Hepatocyte (in vitro differentiated cells): ENCODE measurements around the gene CRIP3. TPM values are rescaled to one million over a fixed set of nuclear protein-coding genes. Genes with fewer than 3 reads are reported as not detected.

Source experiments
- DNase-seq: peaks from one replicate; pipeline ENCODE4 v3.0.0-alpha.2; 2016; ENCODE audit warnings: low spot score
- H2AFZ ChIP-seq: fragments of 200-600 bp; sonication (generic); 2 replicates; pipeline ENCODE4 v1.6.0; 2016; ENCODE audit warnings: antibody characterized with exemption, mild to moderate bottlenecking
- H3K27ac ChIP-seq: fragments of 200-600 bp; sonication (generic); 2 replicates; pipeline ENCODE4 v1.5.1; 2016; ENCODE audit warnings: mild to moderate bottlenecking
- H3K27me3 ChIP-seq: fragments of 200-600 bp; sonication (generic); 2 replicates; pipeline ENCODE4 v1.6.1; 2016
- H3K36me3 ChIP-seq: fragments of 200-600 bp; sonication (generic); replicated peaks from 2 replicates; pipeline ENCODE4 v1.5.1; 2016; ENCODE audit warnings: low read depth; ENCODE audit not compliant: insufficient read depth
- H3K4me1 ChIP-seq: fragments of 200-600 bp; sonication (generic); 2 replicates; pipeline ENCODE4 v1.5.1; 2016; ENCODE audit warnings: mild to moderate bottlenecking, moderate library complexity; ENCODE audit not compliant: insufficient read depth
- H3K4me2 ChIP-seq: fragments of 200-600 bp; sonication (generic); 2 replicates; pipeline ENCODE4 v1.6.0; 2016
- H3K4me3 ChIP-seq: fragments of 200-600 bp; sonication (generic); 2 replicates; pipeline ENCODE4 v1.5.1; 2016; ENCODE audit warnings: mild to moderate bottlenecking
- H3K79me2 ChIP-seq: fragments of 200-600 bp; sonication (generic); 2 replicates; pipeline ENCODE4 v1.6.0; 2017; ENCODE audit warnings: mild to moderate bottlenecking
- H3K9me2 ChIP-seq: fragments of 200-600 bp; sonication (generic); replicated peaks from 2 replicates; pipeline ENCODE4 v1.6.0; 2017; ENCODE audit warnings: mild to moderate bottlenecking; ENCODE audit not compliant: insufficient read depth
- H3K9me3 ChIP-seq: fragments of 200-600 bp; sonication (generic); 2 replicates; pipeline ENCODE4 v1.5.1; 2016; ENCODE audit warnings: low read depth, mild to moderate bottlenecking
- H4K20me1 ChIP-seq: fragments of 200-600 bp; sonication (generic); 2 replicates; pipeline ENCODE4 v1.6.0; 2016; ENCODE audit warnings: mild to moderate bottlenecking; ENCODE audit not compliant: insufficient read depth, poor library complexity, severe bottlenecking
- EZH2 ChIP-seq: fragments of 200-600 bp; sonication (generic); IDR thresholded peaks from 2 replicates; pipeline ENCODE4 v1.6.1; 2016; ENCODE audit warnings: antibody characterized with exemption, mild to moderate bottlenecking, borderline replicate concordance
- EZH2phosphoT487 ChIP-seq: fragments of 200-600 bp; sonication (generic); IDR thresholded peaks from one replicate; pipeline ENCODE4 v1.6.1; 2018; ENCODE audit warnings: antibody characterized with exemption, mild to moderate bottlenecking, low read depth, moderate library complexity; ENCODE audit not compliant: unreplicated experiment, severe bottlenecking
- WGBS: methylation state at CpG from one replicate; pipeline ENCODE4 v1.1.6; 2016; ENCODE audit warnings: low lambda C conversion rate; ENCODE audit errors: missing lambda C conversion rate; 5-methylcytosine and 5-hydroxymethylcytosine counted together
- polyA plus RNA-seq: library from polyadenylated mRNA; unstranded; fragments of >200 nt; fragmentation: Nextera tagmentation; extraction: Ambion mirVana; gene quantifications from 2 replicates; pipeline ENCODE4 v1.2.1, GENCODE V29; 2016
- total RNA-seq: library from RNA; depleted of rRNA; stranded (reverse); fragments of >200 nt; gene quantifications from 2 replicates; pipeline ENCODE4 v1.2.3, GENCODE V29; 2014
- TF ChIP-seq, protein P1 (sequence below): fragments of 200-600 bp; sonication (generic); IDR thresholded peaks from 2 replicates; pipeline ENCODE4 v1.5.1; 2016; ENCODE audit warnings: antibody characterized with exemption, mild to moderate bottlenecking; ENCODE audit not compliant: poor library complexity

The CRIP3 gene
- total and polyA plus RNA-seq, 2 experiments from 2014 or later, result 0.80 to 1.5 TPM

- Histone ChIP-seq H3K79me2 (no peaks in the 10 kb centered on the region), H3K4me2 (no peak overlapping the region), H3K9me3 (no peaks in the 10 kb centered on the region), H3K27ac (peak overlapping the region; percentile 74), H3K27me3 (no peaks in the 10 kb centered on the region), H3K9me2 (no peaks in the 10 kb centered on the region), H3K4me3 (no peak overlapping the region), H4K20me1 (no peaks in the 10 kb centered on the region), H3K4me1 (peaks cover 7% of the 10 kb centered on the region), H3K36me3 (no peaks in the 10 kb centered on the region), H2AFZ (no peak overlapping the region)
- no peak for DNase-seq
- WGBS, result 91% methylated on average over 5 of the region's 5 CpGs
- TF ChIP-seq, protein P1, sequence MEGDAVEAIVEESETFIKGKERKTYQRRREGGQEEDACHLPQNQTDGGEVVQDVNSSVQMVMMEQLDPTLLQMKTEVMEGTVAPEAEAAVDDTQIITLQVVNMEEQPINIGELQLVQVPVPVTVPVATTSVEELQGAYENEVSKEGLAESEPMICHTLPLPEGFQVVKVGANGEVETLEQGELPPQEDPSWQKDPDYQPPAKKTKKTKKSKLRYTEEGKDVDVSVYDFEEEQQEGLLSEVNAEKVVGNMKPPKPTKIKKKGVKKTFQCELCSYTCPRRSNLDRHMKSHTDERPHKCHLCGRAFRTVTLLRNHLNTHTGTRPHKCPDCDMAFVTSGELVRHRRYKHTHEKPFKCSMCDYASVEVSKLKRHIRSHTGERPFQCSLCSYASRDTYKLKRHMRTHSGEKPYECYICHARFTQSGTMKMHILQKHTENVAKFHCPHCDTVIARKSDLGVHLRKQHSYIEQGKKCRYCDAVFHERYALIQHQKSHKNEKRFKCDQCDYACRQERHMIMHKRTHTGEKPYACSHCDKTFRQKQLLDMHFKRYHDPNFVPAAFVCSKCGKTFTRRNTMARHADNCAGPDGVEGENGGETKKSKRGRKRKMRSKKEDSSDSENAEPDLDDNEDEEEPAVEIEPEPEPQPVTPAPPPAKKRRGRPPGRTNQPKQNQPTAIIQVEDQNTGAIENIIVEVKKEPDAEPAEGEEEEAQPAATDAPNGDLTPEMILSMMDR, result no peak
- TF ChIP-seq EZH2phosphoT487, result no peak
- TF ChIP-seq EZH2, result no peak
These were observed 47.4 kb downstream of the CRIP3 start for GRCh38 chr6:43261198-43261597.

DNA sequence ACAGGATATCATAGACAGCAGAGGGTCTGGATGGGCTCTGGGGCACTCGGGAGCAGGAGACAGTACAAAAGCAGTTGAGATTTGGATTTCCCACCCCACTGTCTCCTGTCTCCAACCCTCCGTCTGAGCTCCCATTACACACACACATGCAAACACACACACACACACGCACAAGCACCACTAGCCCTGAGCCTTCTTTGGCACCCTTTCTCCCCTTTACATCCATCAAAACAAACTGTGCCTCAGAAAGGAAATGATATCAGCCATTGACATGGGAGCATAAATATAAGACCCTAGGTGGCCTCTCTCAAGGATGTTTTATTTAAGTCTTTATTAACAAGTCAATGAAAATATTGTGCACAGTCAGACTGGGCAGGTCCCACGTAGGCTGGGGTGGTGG lies 47.8 kb downstream of the CRIP3 start:
- no peak overlapping the region for H3K4me2 ChIP-seq
- H3K4me3 ChIP-seq, result no peak overlapping the region
- no peak overlapping the region for H3K27ac ChIP-seq
- TF ChIP-seq EZH2phosphoT487 (no peak), EZH2 (no peak)
- TF ChIP-seq, protein P1, result no peak
- H3K9me3 ChIP-seq, result no peaks in the 10 kb centered on the region
- H3K4me1 ChIP-seq, result peaks cover 7% of the 10 kb centered on the region
- 75% methylated on average over 4 of the region's 4 CpGs for WGBS
- no peaks in the 10 kb centered on the region for H3K79me2 ChIP-seq
- no peaks in the 10 kb centered on the region for H3K36me3 ChIP-seq
- no peaks in the 10 kb centered on the region for H3K9me2 ChIP-seq
- no peak overlapping the region for H2AFZ ChIP-seq
- no peaks in the 10 kb centered on the region for H3K27me3 ChIP-seq
- DNase-seq, result no peak
- no peaks in the 10 kb centered on the region for H4K20me1 ChIP-seq

DNA sequence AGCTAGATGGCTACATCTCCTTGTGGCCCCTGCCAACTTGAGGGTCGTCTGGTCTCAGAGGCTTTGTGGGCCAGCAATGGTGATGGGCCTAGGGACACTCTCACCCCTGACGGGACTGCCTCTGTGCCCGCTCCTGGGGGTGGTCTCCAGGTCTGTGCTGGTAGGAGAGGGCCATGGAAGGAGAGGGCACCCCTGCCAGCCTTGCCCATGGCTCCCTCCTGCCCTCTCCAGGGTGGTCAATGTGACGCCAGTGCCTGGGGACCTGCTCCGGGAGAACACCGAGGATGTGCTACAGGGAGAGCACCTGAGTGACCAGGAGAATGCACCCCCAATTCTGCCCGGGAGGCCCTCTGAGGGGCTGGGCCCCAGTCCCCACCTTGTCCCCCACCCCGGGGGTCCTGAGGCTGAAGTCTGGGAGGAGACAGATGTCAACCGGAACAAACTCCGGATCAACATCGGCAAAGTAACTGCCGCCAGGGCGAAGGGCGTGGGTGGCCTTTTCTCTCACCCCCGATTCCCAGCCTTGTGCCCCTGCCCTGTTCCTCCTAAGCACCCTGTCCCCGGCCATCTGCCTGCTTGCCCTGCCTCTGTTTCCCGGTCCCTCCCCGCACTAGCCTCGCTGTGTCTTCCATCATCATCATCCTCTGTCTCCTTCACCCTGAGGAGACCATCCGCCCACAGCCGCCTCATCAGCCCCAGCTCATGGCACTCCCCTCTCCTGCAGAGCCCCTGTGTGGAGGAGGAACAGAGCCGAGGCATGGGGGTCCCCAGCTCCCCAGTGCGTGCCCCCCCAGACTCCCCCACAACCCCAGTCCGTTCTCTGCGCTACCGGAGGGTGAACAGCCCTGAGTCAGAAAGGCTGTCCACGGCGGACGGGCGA lies 49.6 kb downstream of the CRIP3 start:
- Histone ChIP-seq H3K27me3 (no peaks in the 10 kb centered on the region), H4K20me1 (no peaks in the 10 kb centered on the region), H3K4me3 (no peak overlapping the region), H3K79me2 (no peaks in the 10 kb centered on the region), H3K27ac (no peak overlapping the region), H3K9me2 (no peaks in the 10 kb centered on the region), H3K9me3 (no peaks in the 10 kb centered on the region), H3K4me2 (no peak overlapping the region), H2AFZ (no peak overlapping the region), H3K4me1 (peaks cover 7% of the 10 kb centered on the region), H3K36me3 (no peaks in the 10 kb centered on the region)
- TF ChIP-seq EZH2 (no peak), EZH2phosphoT487 (no peak)
- TF ChIP-seq, protein P1, result no peak
- WGBS, result 91% methylated on average over 29 of the region's 30 CpGs
- no peak for DNase-seq
